ENCODE measurements around the gene RPRD2. TPM values are rescaled to one million over a fixed set of nuclear protein-coding genes. Genes with fewer than 3 reads are reported as not detected.
"Not testable (repeated sequence)": the region's sequence is repeated elsewhere in the genome, so short reads cannot be mapped to it uniquely, and the experiment has no call there.

RPRD2 gene
- total RNA-seq, 1 experiment from 2014 or later = 12.5 TPM

DNA sequence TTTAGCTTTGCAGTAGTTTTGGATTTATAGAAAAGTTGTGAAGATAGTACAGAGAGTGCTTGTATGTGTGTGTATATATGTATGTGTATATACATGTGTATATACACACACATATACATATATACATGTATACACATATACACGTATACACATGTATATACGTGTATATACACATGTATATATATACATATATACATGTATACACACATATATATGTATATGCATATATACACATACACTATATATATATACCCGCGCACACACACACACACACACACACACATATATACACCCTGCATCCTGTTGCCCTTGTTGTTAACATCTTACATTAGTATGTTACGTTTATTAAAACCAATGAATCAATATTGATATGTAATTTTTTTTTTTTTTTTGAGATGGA lies 24.3 kb downstream of the RPRD2 start:
- peaks cover 12% of the 10 kb centered on the region for H3K4me1 ChIP-seq (ENCODE audit: insufficient read depth, low read length)
- ChIA-PET POLR2A (ENCODE audit: unreplicated experiment) (no interaction called here), CTCF (no interaction called here)
- H3F3A ChIP-seq (ENCODE audit: low read length, unreplicated experiment) = no peaks in the 10 kb centered on the region
- H4K20me1 ChIP-seq (ENCODE audit: low read length) = peaks cover 19% of the 10 kb centered on the region
- H3K27me3 ChIP-seq (ENCODE audit: low read length) = no peaks in the 10 kb centered on the region
- TF ChIP-seq EZH2phosphoT487 (IDR thresholded peaks at IDR 0.05; ENCODE audit: borderline replicate concordance, low read length) (no peak), EZH2 (IDR thresholded peaks at IDR 0.05; ENCODE audit: low read length, unreplicated experiment) (no peak)
- TF ChIP-seq, protein P1, sequence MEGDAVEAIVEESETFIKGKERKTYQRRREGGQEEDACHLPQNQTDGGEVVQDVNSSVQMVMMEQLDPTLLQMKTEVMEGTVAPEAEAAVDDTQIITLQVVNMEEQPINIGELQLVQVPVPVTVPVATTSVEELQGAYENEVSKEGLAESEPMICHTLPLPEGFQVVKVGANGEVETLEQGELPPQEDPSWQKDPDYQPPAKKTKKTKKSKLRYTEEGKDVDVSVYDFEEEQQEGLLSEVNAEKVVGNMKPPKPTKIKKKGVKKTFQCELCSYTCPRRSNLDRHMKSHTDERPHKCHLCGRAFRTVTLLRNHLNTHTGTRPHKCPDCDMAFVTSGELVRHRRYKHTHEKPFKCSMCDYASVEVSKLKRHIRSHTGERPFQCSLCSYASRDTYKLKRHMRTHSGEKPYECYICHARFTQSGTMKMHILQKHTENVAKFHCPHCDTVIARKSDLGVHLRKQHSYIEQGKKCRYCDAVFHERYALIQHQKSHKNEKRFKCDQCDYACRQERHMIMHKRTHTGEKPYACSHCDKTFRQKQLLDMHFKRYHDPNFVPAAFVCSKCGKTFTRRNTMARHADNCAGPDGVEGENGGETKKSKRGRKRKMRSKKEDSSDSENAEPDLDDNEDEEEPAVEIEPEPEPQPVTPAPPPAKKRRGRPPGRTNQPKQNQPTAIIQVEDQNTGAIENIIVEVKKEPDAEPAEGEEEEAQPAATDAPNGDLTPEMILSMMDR (conservative IDR thresholded peaks at IDR 0.05; ENCODE audit: low read depth, low read length) = no peak
- H3K27ac ChIP-seq (ENCODE audit: low read length) = no peak overlapping the region
- no TSS peak for BruUV-seq (replicated peaks)
- H3K9ac ChIP-seq (ENCODE audit: low read length) = no peak overlapping the region
- no peaks in the 10 kb centered on the region for H3K36me3 ChIP-seq (ENCODE audit: low read depth, low read length)
- no peak for DNase-seq
- H2AFZ ChIP-seq (ENCODE audit: low read length) = no peak overlapping the region
- H3K9me3 ChIP-seq (ENCODE audit: low read length) = no peaks in the 10 kb centered on the region
- no peak overlapping the region for H3K4me2 ChIP-seq (ENCODE audit: low read length)
- H3K9me2 ChIP-seq (replicated peaks; ENCODE audit: low read length) = no peaks in the 10 kb centered on the region
- intact Hi-C loops (cut with micrococcal nuclease) = no loop called here
- H3K4me3 ChIP-seq (ENCODE audit: low read length) = no peak overlapping the region
- no peak for ATAC-seq
- peaks cover 95% of the 10 kb centered on the region for H3K79me2 ChIP-seq (ENCODE audit: low read length)

DNA sequence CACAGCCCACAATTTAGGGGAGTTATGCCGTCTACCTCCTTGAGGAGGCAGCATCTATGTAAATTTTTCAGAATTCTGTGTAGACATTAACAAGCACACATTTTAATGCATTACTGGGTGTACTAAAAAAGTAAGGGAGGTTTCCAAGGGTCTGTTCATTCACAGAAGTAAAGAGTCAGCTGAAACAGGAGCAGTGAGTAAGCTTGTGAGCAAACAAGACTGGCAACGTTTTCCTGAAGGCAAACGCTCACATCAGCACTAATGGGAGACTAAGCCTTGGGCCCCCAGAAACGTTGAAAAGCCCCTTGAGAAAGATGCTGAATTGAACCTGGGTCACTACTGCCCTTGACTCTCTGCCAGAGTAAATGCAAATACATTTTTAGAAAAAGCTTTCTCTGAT lies 25.7 kb downstream of the RPRD2 start:
- no TSS peak for BruUV-seq (replicated peaks)
- Histone ChIP-seq H3F3A (ENCODE audit: low read length, unreplicated experiment) (no peaks in the 10 kb centered on the region), H3K4me1 (ENCODE audit: insufficient read depth, low read length) (peaks cover 12% of the 10 kb centered on the region), H3K4me3 (ENCODE audit: low read length) (no peak overlapping the region), H3K4me2 (ENCODE audit: low read length) (0 out of 2 replicates have a peak overlapping the region, but pooled peaks have one; percentile 11), H3K9ac (ENCODE audit: low read length) (no peak overlapping the region), H3K27me3 (ENCODE audit: low read length) (no peaks in the 10 kb centered on the region), H2AFZ (ENCODE audit: low read length) (no peak overlapping the region), H3K79me2 (ENCODE audit: low read length) (peaks cover 97% of the 10 kb centered on the region), H3K36me3 (ENCODE audit: low read depth, low read length) (no peaks in the 10 kb centered on the region), H3K9me2 (replicated peaks; ENCODE audit: low read length) (no peaks in the 10 kb centered on the region), H3K9me3 (ENCODE audit: low read length) (no peaks in the 10 kb centered on the region), H4K20me1 (ENCODE audit: low read length) (peaks cover 19% of the 10 kb centered on the region), H3K27ac (ENCODE audit: low read length) (no peak overlapping the region)
- CTCF ChIA-PET = no interaction called here
- TF ChIP-seq, protein P1 (conservative IDR thresholded peaks at IDR 0.05; ENCODE audit: low read depth, low read length) = no peak
- no peak for TF ChIP-seq EZH2phosphoT487 (IDR thresholded peaks at IDR 0.05; ENCODE audit: borderline replicate concordance, low read length)
- TF ChIP-seq EZH2 (IDR thresholded peaks at IDR 0.05; ENCODE audit: low read length, unreplicated experiment) = no peak
- peak; percentile 57 for DNase-seq
- intact Hi-C loops (cut with micrococcal nuclease) = no loop called here
- peak; percentile 91 for ATAC-seq
- POLR2A ChIA-PET (ENCODE audit: unreplicated experiment) = interaction anchor here (0.5 to 0.6 kb wide), 2 partner anchors 10 to 162 kb away, joined by 8 to 10 read pairs; no protein-coding TSS in a partner anchor

DNA sequence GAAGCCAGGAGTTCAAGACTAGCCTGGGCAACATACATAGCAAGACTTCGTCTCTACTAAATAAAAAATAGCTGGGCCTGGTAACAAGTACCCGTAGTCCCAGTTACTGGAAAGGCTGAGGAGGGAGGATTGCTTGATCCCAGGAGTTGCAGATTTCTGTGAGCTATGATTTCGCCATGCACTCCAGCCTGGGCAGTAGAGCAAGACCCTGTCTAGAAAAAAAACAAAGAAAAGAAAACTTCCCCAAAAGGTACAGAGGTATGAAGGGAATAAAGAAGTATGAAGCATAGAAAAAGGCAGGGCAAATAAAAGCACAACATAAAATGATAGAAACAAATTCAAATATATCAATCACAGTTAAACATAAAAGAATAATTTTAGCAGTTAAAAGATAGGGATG lies 28.7 kb downstream of the RPRD2 start:
- CTCF ChIA-PET = no interaction called here
- peaks cover 16% of the 10 kb centered on the region for H4K20me1 ChIP-seq (ENCODE audit: low read length)
- POLR2A ChIA-PET (ENCODE audit: unreplicated experiment) = no interaction called here
- peaks cover 12% of the 10 kb centered on the region for H3K4me1 ChIP-seq (ENCODE audit: insufficient read depth, low read length)
- no peak overlapping the region for H3K4me3 ChIP-seq (ENCODE audit: low read length)
- no peaks in the 10 kb centered on the region for H3K36me3 ChIP-seq (ENCODE audit: low read depth, low read length)
- H3K9me3 ChIP-seq (ENCODE audit: low read length) = no peaks in the 10 kb centered on the region
- TF ChIP-seq, protein P1 (conservative IDR thresholded peaks at IDR 0.05; ENCODE audit: low read depth, low read length) = no peak
- TF ChIP-seq EZH2phosphoT487 (IDR thresholded peaks at IDR 0.05; ENCODE audit: borderline replicate concordance, low read length) (no peak), EZH2 (IDR thresholded peaks at IDR 0.05; ENCODE audit: low read length, unreplicated experiment) (no peak)
- peaks cover 96% of the 10 kb centered on the region for H3K79me2 ChIP-seq (ENCODE audit: low read length)
- no peak overlapping the region for H3K4me2 ChIP-seq (ENCODE audit: low read length)
- H3K9me2 ChIP-seq (replicated peaks; ENCODE audit: low read length) = no peaks in the 10 kb centered on the region
- ATAC-seq (no peak), DNase-seq (no peak)
- H2AFZ ChIP-seq (ENCODE audit: low read length) = no peak overlapping the region
- BruUV-seq (replicated peaks) = no TSS peak
- H3K27ac ChIP-seq (ENCODE audit: low read length) = no peak overlapping the region
- H3F3A ChIP-seq (ENCODE audit: low read length, unreplicated experiment) = no peaks in the 10 kb centered on the region
- intact Hi-C loops (cut with micrococcal nuclease) = no loop called here
- no peak overlapping the region for H3K9ac ChIP-seq (ENCODE audit: low read length)
- H3K27me3 ChIP-seq (ENCODE audit: low read length) = no peaks in the 10 kb centered on the region

DNA sequence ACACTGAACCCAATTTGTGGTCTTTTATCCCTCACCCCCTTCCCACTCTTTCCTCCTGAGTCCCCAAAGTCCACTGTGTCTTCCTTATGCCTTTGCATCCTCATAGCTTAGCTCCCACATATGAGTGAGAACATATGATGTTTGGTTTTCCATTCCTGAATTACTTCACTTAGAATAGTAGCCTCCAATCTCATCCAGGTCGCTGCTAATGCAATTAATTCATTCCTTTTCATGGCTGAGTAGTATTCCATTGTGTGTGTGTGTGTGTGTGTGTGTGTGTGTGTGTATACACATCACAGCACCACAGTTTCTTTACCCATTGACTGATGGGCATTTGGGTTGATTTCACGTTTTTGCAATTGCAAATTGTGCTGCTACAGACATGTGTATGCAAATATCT lies 31.2 kb downstream of the RPRD2 start:
- H3K27me3 ChIP-seq (ENCODE audit: low read length); H2AFZ ChIP-seq (ENCODE audit: low read length); H3F3A ChIP-seq (ENCODE audit: low read length, unreplicated experiment); H4K20me1 ChIP-seq (ENCODE audit: low read length); intact Hi-C loops (cut with micrococcal nuclease); H3K4me2 ChIP-seq (ENCODE audit: low read length); ATAC-seq; CTCF ChIA-PET; H3K9ac ChIP-seq (ENCODE audit: low read length); H3K4me3 ChIP-seq (ENCODE audit: low read length); H3K4me1 ChIP-seq (ENCODE audit: insufficient read depth, low read length); DNase-seq; H3K36me3 ChIP-seq (ENCODE audit: low read depth, low read length); BruUV-seq (replicated peaks); POLR2A ChIA-PET (ENCODE audit: unreplicated experiment); H3K9me2 ChIP-seq (replicated peaks; ENCODE audit: low read length); H3K9me3 ChIP-seq (ENCODE audit: low read length); H3K27ac ChIP-seq (ENCODE audit: low read length): not testable (repeated sequence)
- peaks cover 93% of the 10 kb centered on the region for H3K79me2 ChIP-seq (ENCODE audit: low read length)
